T-cell (primary cell): Measurements from ENCODE around the gene PCDHB7. TPM values are rescaled to one million over a fixed set of nuclear protein-coding genes. Genes with fewer than 3 reads are reported as not detected.
A peak's percentile ranks its signal among the peaks of the same experiment; 100 is the strongest.
"Not testable (repeated sequence)": the region's sequence is repeated elsewhere in the genome, so short reads cannot be mapped to it uniquely, and the experiment has no call there.

Experiments used
- ATAC-seq, 4 experiments: fragments of 200-7000 bp in 3 of 4; fragments of 150-1000 bp in 1 of 4; cut with Tn5 transposase; replicated peaks in 1 of 4; 1 replicate in 3 of 4; 2 replicates in 1 of 4; pipeline ENCODE4 v1.10.0; 2021; ENCODE audit warnings: moderate library complexity in 3 of 4, mild to moderate bottlenecking in 2 of 4, moderate number of reproducible peaks in 1 of 4
- CTCF ChIA-PET, 2 donors: fragments of 300-600 bp; sonication (Branson Sonifier 250); formaldehyde crosslinking; loops; one replicate each; lab custom pipeline; 2022; ENCODE audit warnings: antibody characterized with exemption in 2 of 2; lab: Charles Lee
- POLR2A ChIA-PET, 2 donors: fragments of 300-600 bp; sonication (Branson Sonifier 250); formaldehyde crosslinking; loops; one replicate each; lab custom pipeline; 2022; ENCODE audit warnings: antibody characterized with exemption in 2 of 2; lab: Charles Lee
- DNase-seq, 35 experiments: peaks; one replicate each; pipeline versions ENCODE4 v3.0.0 to v3.0.0-alpha.2; 2013 to 2023
- H3K27ac ChIP-seq: one replicate; pipeline ENCODE4 v1.5.1; 2013; ENCODE audit warnings: low read length
- H3K27me3 ChIP-seq, 2 experiments: replicated peaks in 1 of 2; 1 replicate in 1 of 2; 2 replicates in 1 of 2; pipeline versions ENCODE4 v1.6.1 to v1.7.0; 2013; ENCODE audit warnings: low read length in 1 of 2, mixed read lengths in 1 of 2; ENCODE audit not compliant: control insufficient read depth in 2 of 2, insufficient read depth in 2 of 2; ENCODE audit errors: extremely low read depth in 1 of 2
- H3K36me3 ChIP-seq, 2 donors: 1 replicate in 1 of 2; 2 replicates in 1 of 2; pipeline versions ENCODE4 v1.6.1 to v1.7.0; 2013; ENCODE audit warnings: low read length in 1 of 2; ENCODE audit not compliant: control insufficient read depth in 2 of 2, insufficient read depth in 1 of 2; ENCODE audit errors: extremely low read depth in 1 of 2
- H3K4me1 ChIP-seq, 2 experiments: 1 replicate in 1 of 2; 2 replicates in 1 of 2; pipeline versions ENCODE4 v1.6.1 to v1.7.0; 2013; ENCODE audit warnings: low read length in 2 of 2, mixed read lengths in 1 of 2; ENCODE audit not compliant: insufficient read depth in 2 of 2, control insufficient read depth in 1 of 2; ENCODE audit errors: extremely low read depth in 1 of 2
- H3K4me3 ChIP-seq, 2 donors: 1 replicate in 1 of 2; 2 replicates in 1 of 2; pipeline versions ENCODE4 v1.5.1 to v1.7.0; 2013; ENCODE audit warnings: mild to moderate bottlenecking in 2 of 2, low read length in 1 of 2, moderate library complexity in 1 of 2; ENCODE audit not compliant: control insufficient read depth in 1 of 2; ENCODE audit errors: extremely low read depth in 1 of 2
- H3K9me3 ChIP-seq: 2 replicates; pipeline ENCODE4 v1.7.0; 2013
- H3K27ac Mint-ChIP-seq, 2 donors: one replicate each; pipeline ENCODE4 v1.8.0; 2020 to 2021; ENCODE audit warnings: mild to moderate bottlenecking in 2 of 2, mixed read lengths in 2 of 2
- H3K27me3 Mint-ChIP-seq, 2 donors: one replicate each; pipeline ENCODE4 v1.8.0; 2021 to 2022; ENCODE audit warnings: mixed read lengths in 2 of 2
- H3K36me3 Mint-ChIP-seq: one replicate; pipeline ENCODE4 v1.8.0; 2021; ENCODE audit warnings: mixed read lengths
- H3K4me1 Mint-ChIP-seq, 3 donors: one replicate each; pipeline ENCODE4 v1.8.0; 2020 to 2022; ENCODE audit warnings: mixed read lengths in 3 of 3, mild to moderate bottlenecking in 1 of 3
- H3K4me3 Mint-ChIP-seq, 3 donors: one replicate each; pipeline ENCODE4 v1.8.0; 2020 to 2022; ENCODE audit warnings: mild to moderate bottlenecking in 3 of 3, mixed read lengths in 3 of 3, moderate library complexity in 3 of 3
- H3K9me3 Mint-ChIP-seq, 3 donors: one replicate each; pipeline ENCODE4 v1.8.0; 2020 to 2022; ENCODE audit warnings: mixed read lengths in 3 of 3
- WGBS: methylation state at CpG from one replicate; pipeline ENCODE4 v1.1.5; 2013; ENCODE audit warnings: missing lambda C conversion rate; ENCODE audit not compliant: insufficient coverage; 5-methylcytosine and 5-hydroxymethylcytosine counted together
- total RNA-seq, 35 experiments: library from RNA in 6 of 35; stranded (reverse) in 6 of 35; fragments of 120-200 nt in 1 of 35; gene quantifications; one replicate each; pipeline versions ENCODE4 v1.2.1 to v1.2.4 and lab custom pipeline; 2013 to 2026

Gene PCDHB7
- total RNA-seq, 5 donors from 2014 or later (not counting 1 experiment from before 2014, with no cell fraction given) = not detected

DNA sequence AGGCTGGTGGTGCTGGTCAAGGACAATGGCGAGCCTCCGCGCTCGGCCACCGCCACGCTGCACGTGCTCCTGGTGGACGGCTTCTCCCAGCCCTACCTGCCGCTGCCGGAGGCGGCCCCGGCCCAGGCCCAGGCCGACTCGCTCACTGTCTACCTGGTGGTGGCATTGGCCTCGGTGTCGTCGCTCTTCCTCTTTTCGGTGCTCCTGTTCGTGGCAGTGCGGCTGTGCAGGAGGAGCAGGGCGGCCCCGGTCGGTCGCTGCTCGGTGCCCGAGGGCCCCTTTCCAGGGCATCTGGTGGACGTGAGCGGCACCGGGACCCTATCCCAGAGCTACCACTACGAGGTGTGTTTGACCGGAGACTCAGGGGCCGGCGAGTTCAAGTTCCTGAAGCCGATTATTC, 35.1 kb upstream of the PCDHB7 start:
- DNase-seq = not testable (repeated sequence)

DNA sequence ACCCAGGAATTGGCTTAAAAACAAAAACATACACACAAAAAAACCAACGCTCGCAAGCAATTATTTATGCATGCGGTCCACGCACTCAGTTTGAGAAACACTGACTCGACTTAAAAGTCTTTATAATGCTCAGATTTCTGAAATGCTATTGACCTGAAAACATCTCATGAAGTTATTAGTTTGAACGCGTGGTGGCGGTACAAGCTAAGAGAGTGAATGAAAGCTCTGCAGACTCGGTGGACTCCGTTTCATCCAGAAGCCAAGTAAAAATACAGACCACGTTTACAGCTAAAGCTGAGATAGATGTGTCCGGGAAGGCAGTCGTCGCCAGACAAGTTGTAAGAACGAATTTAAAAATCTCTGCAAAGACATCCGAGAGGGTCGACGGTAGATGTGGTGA, 22.6 kb upstream of the PCDHB7 start, which contains the start of gene PCDHB6:
Gene PCDHB6 (plus strand): TSS at position 246 of the 400 bp plus-strand sequence. CDS start 201 bp downstream, outside the sequence.
- Mint-ChIP-seq H3K27me3 (peaks cover 39 to 49% of the 10 kb centered on the region in 2 donors), H3K27ac (no peak within 1 kb of the TSS), H3K4me1 (peaks cover 3 to 7% (median 5%) of the 10 kb centered on the region in 3 donors), H3K9me3 (peaks cover 6 to 25% (median 15%) of the 10 kb centered on the region in 3 donors), H3K4me3 (peak within 1 kb of the TSS in 1 of 3 donors; percentile 22), H3K36me3 (peaks cover 4% of the 10 kb centered on the region)
- Histone ChIP-seq H3K27me3 (peaks cover 7 to 23% of the 10 kb centered on the region in 2 experiments), H3K36me3 (no peaks in the 10 kb centered on the region), H3K4me3 (no peak within 1 kb of the TSS), H3K27ac (no peak within 1 kb of the TSS), H3K9me3 (no peaks in the 10 kb centered on the region), H3K4me1 (no peaks in the 10 kb centered on the region)
- peak in 2 of 35 experiments; percentile 2 to 8 for DNase-seq
- ATAC-seq = no peak
- ChIA-PET POLR2A (interaction anchor here in 1 of 2 donors (0.8 kb wide), 1 partner anchor 414 kb away, joined by 3 read pairs; no protein-coding TSS in a partner anchor), CTCF (no interaction called here)
- 12% methylated on average over 9 of the region's 18 CpGs for WGBS

More for the DNA sequence above, 35.1 kb upstream of the PCDHB7 start:
- H3K36me3 Mint-ChIP-seq, H3K27ac ChIP-seq, H3K4me1 ChIP-seq, CTCF ChIA-PET, H3K27ac Mint-ChIP-seq, H3K9me3 ChIP-seq, H3K36me3 ChIP-seq, POLR2A ChIA-PET, H3K4me3 ChIP-seq, ATAC-seq, H3K4me3 Mint-ChIP-seq: not testable (repeated sequence)
- H3K27me3 ChIP-seq = peaks cover 0 to 11% of the 10 kb centered on the region in 2 experiments
- Mint-ChIP-seq H3K9me3 (peaks cover 7 to 39% (median 33%) of the 10 kb centered on the region in 3 donors), H3K27me3 (peaks cover 21 to 31% of the 10 kb centered on the region in 2 donors), H3K4me1 (peaks cover 8 to 14% (median 9%) of the 10 kb centered on the region in 3 donors)
- WGBS = 47% methylated on average over 22 of the region's 34 CpGs

DNA sequence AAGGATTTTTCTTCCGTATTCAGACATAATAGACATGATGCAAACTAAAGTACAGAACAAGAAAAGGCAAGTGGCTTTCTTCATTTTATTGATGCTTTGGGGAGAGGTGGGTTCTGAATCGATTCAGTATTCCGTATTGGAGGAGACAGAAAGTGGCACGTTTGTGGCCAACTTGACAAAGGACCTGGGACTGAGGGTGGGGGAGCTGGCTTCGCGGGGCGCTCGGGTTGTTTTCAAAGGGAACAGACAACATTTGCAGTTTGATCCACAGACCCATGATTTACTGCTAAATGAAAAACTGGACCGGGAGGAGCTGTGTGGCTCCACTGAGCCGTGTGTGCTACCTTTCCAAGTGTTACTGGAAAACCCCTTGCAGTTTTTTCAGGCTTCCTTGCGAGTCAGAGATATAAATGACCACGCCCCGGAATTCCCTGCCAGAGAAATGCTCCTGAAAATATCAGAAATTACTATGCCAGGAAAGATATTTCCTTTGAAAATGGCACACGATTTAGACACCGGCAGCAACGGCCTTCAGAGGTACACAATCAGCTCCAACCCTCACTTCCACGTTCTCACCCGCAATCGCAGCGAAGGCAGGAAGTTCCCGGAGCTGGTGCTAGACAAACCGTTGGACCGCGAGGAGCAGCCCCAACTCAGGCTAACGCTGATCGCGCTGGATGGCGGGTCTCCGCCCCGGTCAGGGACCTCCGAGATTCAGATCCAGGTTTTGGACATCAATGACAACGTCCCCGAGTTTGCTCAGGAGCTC, 22.0 kb upstream of the PCDHB7 start:
- Histone ChIP-seq H3K36me3 (no peaks in the 10 kb centered on the region), H3K27me3 (peaks cover 7 to 24% of the 10 kb centered on the region in 2 experiments), H3K4me3 (no peak overlapping the region), H3K27ac (no peak overlapping the region), H3K4me1 (no peaks in the 10 kb centered on the region), H3K9me3 (no peaks in the 10 kb centered on the region)
- ChIA-PET CTCF (no interaction called here), POLR2A (interaction anchor here (0.5 to 0.8 kb wide), 2 partner anchors 55 to 414 kb away, joined by 3 read pairs; no protein-coding TSS in a partner anchor)
- WGBS = 59% methylated on average over 33 of the region's 33 CpGs
- Mint-ChIP-seq H3K4me1 (peaks cover 3 to 7% (median 5%) of the 10 kb centered on the region in 3 donors), H3K36me3 (peaks cover 4% of the 10 kb centered on the region), H3K9me3 (peaks cover 6 to 27% (median 15%) of the 10 kb centered on the region in 3 donors), H3K27ac (no peak overlapping the region), H3K4me3 (peak overlapping the region in 1 of 3 donors; percentile 22), H3K27me3 (peaks cover 35 to 49% of the 10 kb centered on the region in 2 donors)
- DNase-seq (no peak), ATAC-seq (no peak)

DNA sequence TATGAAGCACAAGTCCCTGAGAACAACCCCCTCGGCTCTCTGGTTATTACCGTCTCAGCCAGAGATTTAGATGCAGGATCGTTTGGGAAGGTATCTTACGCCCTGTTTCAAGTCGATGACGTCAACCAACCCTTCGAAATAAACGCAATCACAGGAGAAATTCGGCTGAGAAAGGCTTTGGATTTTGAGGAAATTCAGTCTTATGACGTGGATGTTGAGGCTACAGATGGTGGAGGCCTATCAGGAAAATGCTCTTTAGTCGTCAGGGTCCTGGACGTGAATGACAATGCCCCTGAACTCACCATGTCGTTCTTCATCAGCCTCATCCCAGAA, 21.5 kb upstream of the PCDHB7 start:
- H3K4me3 ChIP-seq = no peak overlapping the region
- H3K4me3 Mint-ChIP-seq = no peak overlapping the region
- H3K36me3 ChIP-seq = no peaks in the 10 kb centered on the region
- peaks cover 36 to 54% of the 10 kb centered on the region in 2 donors for H3K27me3 Mint-ChIP-seq
- H3K36me3 Mint-ChIP-seq = peaks cover 4% of the 10 kb centered on the region
- H3K4me1 Mint-ChIP-seq = peaks cover 3 to 7% (median 5%) of the 10 kb centered on the region in 3 donors
- 43% methylated on average over 9 of the region's 13 CpGs for WGBS
- ATAC-seq = no peak
- DNase-seq = no peak
- peaks cover 7 to 24% of the 10 kb centered on the region in 2 experiments for H3K27me3 ChIP-seq
- H3K4me1 ChIP-seq = no peaks in the 10 kb centered on the region
- ChIA-PET POLR2A (interaction anchor here in 1 of 2 donors (0.5 kb wide), 1 partner anchor 56 kb away, joined by 3 read pairs; no protein-coding TSS in a partner anchor), CTCF (no interaction called here)
- H3K9me3 ChIP-seq = no peaks in the 10 kb centered on the region
- H3K27ac ChIP-seq = no peak overlapping the region
- H3K9me3 Mint-ChIP-seq = peaks cover 6 to 30% (median 15%) of the 10 kb centered on the region in 3 donors
- no peak overlapping the region for H3K27ac Mint-ChIP-seq

DNA sequence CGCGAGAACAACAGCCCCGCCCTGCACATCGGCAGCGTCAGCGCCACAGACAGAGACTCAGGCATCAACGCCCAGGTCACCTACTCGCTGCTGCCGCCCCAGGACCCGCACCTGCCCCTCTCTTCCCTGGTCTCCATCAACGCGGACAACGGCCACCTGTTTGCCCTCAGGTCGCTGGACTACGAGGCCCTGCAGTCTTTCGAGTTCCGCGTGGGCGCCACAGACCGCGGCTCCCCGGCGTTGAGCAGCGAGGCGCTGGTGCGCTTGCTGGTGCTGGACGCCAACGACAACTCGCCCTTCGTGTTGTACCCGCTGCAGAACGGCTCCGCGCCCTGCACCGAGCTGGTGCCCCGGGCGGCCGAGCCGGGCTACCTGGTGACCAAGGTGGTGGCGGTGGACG, 20.8 kb upstream of the PCDHB7 start:
- H3K4me3 ChIP-seq, H3K36me3 Mint-ChIP-seq, ATAC-seq, H3K27ac Mint-ChIP-seq, H3K4me1 Mint-ChIP-seq, H3K4me1 ChIP-seq, DNase-seq, POLR2A ChIA-PET, H3K4me3 Mint-ChIP-seq, H3K9me3 ChIP-seq, H3K27ac ChIP-seq, CTCF ChIA-PET, H3K36me3 ChIP-seq: not testable (repeated sequence)
- peaks cover 6 to 34% (median 20%) of the 10 kb centered on the region in 3 donors for H3K9me3 Mint-ChIP-seq
- H3K27me3 ChIP-seq = peaks cover 10 to 28% of the 10 kb centered on the region in 2 experiments
- peaks cover 43 to 56% of the 10 kb centered on the region in 2 donors for H3K27me3 Mint-ChIP-seq
- 51% methylated on average over 21 of the region's 41 CpGs for WGBS

DNA sequence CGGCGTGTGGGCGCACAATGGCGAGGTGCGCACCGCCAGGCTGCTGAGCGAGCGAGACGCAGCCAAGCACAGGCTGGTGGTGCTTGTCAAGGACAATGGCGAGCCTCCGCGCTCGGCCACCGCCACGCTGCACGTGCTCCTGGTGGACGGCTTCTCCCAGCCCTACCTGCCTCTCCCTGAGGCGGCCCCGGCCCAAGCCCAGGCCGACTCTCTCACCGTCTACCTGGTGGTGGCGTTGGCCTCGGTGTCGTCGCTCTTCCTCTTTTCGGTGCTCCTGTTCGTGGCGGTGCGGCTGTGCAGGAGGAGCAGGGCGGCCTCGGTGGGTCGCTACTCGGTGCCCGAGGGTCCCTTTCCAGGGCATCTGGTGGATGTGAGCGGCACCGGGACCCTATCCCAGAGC, 20.3 kb upstream of the PCDHB7 start:
- H3K27ac Mint-ChIP-seq, POLR2A ChIA-PET, H3K4me3 Mint-ChIP-seq, CTCF ChIA-PET, H3K4me3 ChIP-seq, H3K36me3 Mint-ChIP-seq, H3K36me3 ChIP-seq, DNase-seq, ATAC-seq, H3K4me1 ChIP-seq, H3K4me1 Mint-ChIP-seq, H3K27ac ChIP-seq, H3K9me3 ChIP-seq: not testable (repeated sequence)
- Mint-ChIP-seq H3K27me3 (peaks cover 47 to 60% of the 10 kb centered on the region in 2 donors), H3K9me3 (peaks cover 6 to 34% (median 21%) of the 10 kb centered on the region in 3 donors)
- peaks cover 10 to 28% of the 10 kb centered on the region in 2 experiments for H3K27me3 ChIP-seq
- WGBS = 40% methylated on average over 34 of the region's 36 CpGs
